CD4-positive, alpha-beta T cell treated with Interleukin-15 for 4 hours (primary cell): ENCODE measurements around the gene CNKSR3.

ENCODE experiments used
- DNase-seq: peaks from one replicate; pipeline ENCODE4 v3.0.0-alpha.2; 2020; ENCODE audit warnings: low spot score

Gene CNKSR3

GRCh38 chr6:154345811-154346210 lies 164.7 kb downstream of the CNKSR3 start:
- no peak for DNase-seq

GRCh38 chr6:154343473-154344308 lies 166.8 kb downstream of the CNKSR3 start:
- no peak for DNase-seq

GRCh38 chr6:154341871-154342270 lies 168.6 kb downstream of the CNKSR3 start:
- no peak for DNase-seq

GRCh38 chr6:154341336-154341735 lies 169.1 kb downstream of the CNKSR3 start:
- DNase-seq = no peak
